HG02884 (cell line): ENCODE results near the gene HECTD1.
"Not testable (repeated sequence)": the region's sequence is repeated elsewhere in the genome, so short reads cannot be mapped to it uniquely, and the experiment has no call there.

Source experiments
- ATAC-seq: cut with Tn5 transposase; IDR thresholded peaks from one replicate; pipeline ENCODE4 v1.9.1; 2021; ENCODE audit warnings: mild to moderate bottlenecking, moderate library complexity; ENCODE audit not compliant: unreplicated experiment

The HECTD1 gene

GRCh38 chr14:31196839-31197492 is 10.6 kb downstream of the HECTD1 start:
- no peak for ATAC-seq

- no peak for ATAC-seq
These were observed 12.9 kb downstream of the HECTD1 start for GRCh38 chr14:31194661-31195060.

GRCh38 chr14:31194095-31194494 is 13.5 kb downstream of the HECTD1 start:
- no peak for ATAC-seq

- not testable (repeated sequence) for ATAC-seq
These were observed 15.0 kb downstream of the HECTD1 start for GRCh38 chr14:31192544-31192943.

GRCh38 chr14:31190717-31191263 is 16.8 kb downstream of the HECTD1 start:
- no peak for ATAC-seq

GRCh38 chr14:31190219-31190603 is 17.4 kb downstream of the HECTD1 start:
- no peak for ATAC-seq

- ATAC-seq: no peak
These were observed 18.0 kb downstream of the HECTD1 start for GRCh38 chr14:31189346-31190218.

GRCh38 chr14:31188744-31189143 is 18.8 kb downstream of the HECTD1 start:
- ATAC-seq: no peak

- ATAC-seq: not testable (repeated sequence)
These were observed 25.6 kb downstream of the HECTD1 start for GRCh38 chr14:31182016-31182415.

- ATAC-seq: no peak
These were observed 26.3 kb downstream of the HECTD1 start for GRCh38 chr14:31181271-31181670.

- ATAC-seq: no peak
These were observed 27.1 kb downstream of the HECTD1 start for GRCh38 chr14:31180299-31181051.

- ATAC-seq: no peak
These were observed 33.2 kb downstream of the HECTD1 start for GRCh38 chr14:31174433-31174832.

- ATAC-seq: no peak
These were observed 34.3 kb downstream of the HECTD1 start for GRCh38 chr14:31173120-31173837.

GRCh38 chr14:31172084-31172483 is 35.5 kb downstream of the HECTD1 start:
- ATAC-seq: no peak

- no peak for ATAC-seq
These were observed 37.2 kb downstream of the HECTD1 start for GRCh38 chr14:31170411-31170810.

GRCh38 chr14:31169877-31170276 is 37.7 kb downstream of the HECTD1 start:
- ATAC-seq: no peak

- no peak for ATAC-seq
These were observed 40.6 kb downstream of the HECTD1 start for GRCh38 chr14:31167032-31167431.

GRCh38 chr14:31166271-31166561 is 41.4 kb downstream of the HECTD1 start:
- ATAC-seq: no peak

- ATAC-seq: no peak
These were observed 43.5 kb downstream of the HECTD1 start for GRCh38 chr14:31164115-31164514.

GRCh38 chr14:31162910-31163649 is 44.5 kb downstream of the HECTD1 start:
- ATAC-seq: no peak
